ENCODE data around the gene SLC25A39. TPM values are rescaled to one million over a fixed set of nuclear protein-coding genes. Genes with fewer than 3 reads are reported as not detected.
"Not testable (repeated sequence)": the region's sequence is repeated elsewhere in the genome, so short reads cannot be mapped to it uniquely, and the experiment has no call there.

The SLC25A39 gene
- total RNA-seq, 2 donors from 2014 or later: 116 to 132 TPM

DNA sequence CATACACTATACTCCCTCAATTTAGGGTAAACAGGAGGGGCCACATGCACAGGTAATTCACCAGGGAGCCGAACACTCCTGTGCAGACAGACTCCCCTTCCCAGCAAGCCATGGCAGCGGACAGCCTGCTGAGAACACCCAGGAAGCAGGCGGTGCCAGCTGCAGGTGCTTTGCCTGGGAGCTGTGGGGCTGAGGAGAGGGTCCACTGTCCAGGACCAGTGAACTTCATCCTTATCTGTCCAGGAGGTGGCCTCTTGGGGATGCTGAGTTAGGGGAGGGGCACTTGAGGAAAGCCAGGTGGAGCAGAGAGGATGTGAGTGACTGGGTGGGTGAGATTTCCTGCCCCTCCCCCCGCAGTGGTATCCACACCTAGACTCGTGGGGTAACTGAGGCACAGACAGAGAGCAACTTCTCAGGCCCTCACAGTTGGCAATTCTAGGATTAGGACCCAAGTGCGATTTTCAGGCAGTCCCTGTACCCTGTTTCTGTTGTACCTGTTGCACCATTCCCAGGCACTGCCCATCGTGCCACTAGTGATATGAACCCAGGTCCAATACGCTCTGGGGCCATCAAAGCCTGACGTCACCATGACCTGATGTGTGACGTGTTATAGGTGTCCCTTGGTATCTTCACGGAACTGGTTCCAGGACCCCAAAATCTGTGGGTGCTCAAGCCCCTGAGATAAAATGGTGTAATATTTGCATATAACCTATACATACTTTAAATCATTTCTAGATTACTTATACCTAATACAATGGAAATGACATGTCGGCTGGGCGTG is 21.6 kb upstream of the SLC25A39 start:
- H3K9me3 ChIP-seq: no peaks in the 10 kb centered on the region
- H3K27me3 ChIP-seq (replicated peaks; ENCODE audit: insufficient read depth): no peaks in the 10 kb centered on the region
- peak overlapping the region; percentile 79 to 84 for H3K27ac ChIP-seq
- TF ChIP-seq POLR2A (IDR thresholded peaks at IDR 0.05): no peak
- TF ChIP-seq POLR2AphosphoS5 (IDR thresholded peaks at IDR 0.05): no peak
- WGBS: 70% methylated on average over 13 of the region's 13 CpGs
- DNase-seq (ENCODE audit: low spot score): no peak
- intact Hi-C loops (cut with DNase I): loop anchor here (5.0 kb wide), 1 partner anchor 134 kb away; no protein-coding TSS in a partner anchor
- peaks cover under 1 to 4% of the 10 kb centered on the region in 2 donors for H3K36me3 ChIP-seq
- H3K4me1 ChIP-seq (replicated peaks): no peaks in the 10 kb centered on the region
- peak overlapping the region; percentile 76 to 78 for H3K4me3 ChIP-seq

GRCh38 chr17:44345454-44346026 is 20.9 kb upstream of the SLC25A39 start:
- TF ChIP-seq POLR2AphosphoS5 (IDR thresholded peaks at IDR 0.05): no peak
- peak in 3 of 4 experiments; percentile 28 to 42 (median 34) for TF ChIP-seq CTCF (IDR thresholded peaks at IDR 0.05)
- H3K9me3 ChIP-seq: no peaks in the 10 kb centered on the region
- intact Hi-C loops (cut with DNase I): loop anchor here (2.0 to 5.0 kb wide), 2 partner anchors 21 to 133 kb away; partner anchors contain the start of gene SLC25A39
- H3K36me3 ChIP-seq: peaks cover 0 to 4% of the 10 kb centered on the region in 2 donors
- DNase-seq (ENCODE audit: low spot score): peak; percentile 51
- WGBS: under 1% methylated on average over 21 of the region's 21 CpGs
- H3K27ac ChIP-seq: peak overlapping the region; percentile 79 to 84
- H3K27me3 ChIP-seq (replicated peaks; ENCODE audit: insufficient read depth): no peaks in the 10 kb centered on the region
- peak overlapping the region; percentile 76 to 78 for H3K4me3 ChIP-seq
- H3K4me1 ChIP-seq (replicated peaks): no peaks in the 10 kb centered on the region

DNA sequence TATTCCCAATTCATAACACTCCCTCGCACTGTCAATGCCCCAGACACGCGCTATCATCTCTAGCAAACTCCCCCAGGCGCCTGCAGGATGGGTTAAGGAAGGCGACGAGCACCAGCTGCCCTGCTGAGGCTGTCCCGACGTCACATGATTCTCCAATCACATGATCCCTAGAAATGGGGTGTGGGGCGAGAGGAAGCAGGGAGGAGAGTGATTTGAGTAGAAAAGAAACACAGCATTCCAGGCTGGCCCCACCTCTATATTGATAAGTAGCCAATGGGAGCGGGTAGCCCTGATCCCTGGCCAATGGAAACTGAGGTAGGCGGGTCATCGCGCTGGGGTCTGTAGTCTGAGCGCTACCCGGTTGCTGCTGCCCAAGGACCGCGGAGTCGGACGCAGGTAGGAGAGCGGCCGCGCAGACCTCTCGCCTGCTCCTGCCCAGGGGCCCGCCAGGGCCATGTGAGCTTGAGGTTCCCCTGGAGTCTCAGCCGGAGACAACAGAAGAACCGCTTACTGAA is 20.4 kb upstream of the SLC25A39 start, which contains the start of gene GRN:
Gene GRN, plus strand, starts transcription at position 364 of the 515 bp plus-strand sequence. CDS start 3,863 bp downstream, outside the sequence.
- Histone ChIP-seq H3K27ac (peak within 1 kb of the TSS; percentile 79 to 84), H3K27me3 (replicated peaks; ENCODE audit: insufficient read depth) (no peaks in the 10 kb centered on the region), H3K36me3 (peaks cover 0 to 4% of the 10 kb centered on the region in 2 donors), H3K4me3 (peak within 1 kb of the TSS; percentile 76 to 78), H3K4me1 (replicated peaks) (no peaks in the 10 kb centered on the region), H3K9me3 (no peaks in the 10 kb centered on the region)
- TF ChIP-seq CTCF (IDR thresholded peaks at IDR 0.05) (peak in 1 of 4 experiments; percentile 2), POLR2A (IDR thresholded peaks at IDR 0.05) (peak; percentile 85), POLR2AphosphoS5 (IDR thresholded peaks at IDR 0.05) (peak; percentile 99)
- 0% methylated on average over 26 of the region's 26 CpGs for WGBS
- peak; percentile 98 for DNase-seq (ENCODE audit: low spot score)
- intact Hi-C loops (cut with DNase I): loop anchor here (2.0 to 5.0 kb wide), 2 partner anchors 20 to 133 kb away; partner anchors contain the start of gene SLC25A39

GRCh38 chr17:44343510-44344209 is 19.0 kb upstream of the SLC25A39 start:
- no peak for TF ChIP-seq POLR2AphosphoS5 (IDR thresholded peaks at IDR 0.05)
- no peak for TF ChIP-seq CTCF (IDR thresholded peaks at IDR 0.05)
- TF ChIP-seq POLR2A (IDR thresholded peaks at IDR 0.05): no peak
- WGBS: 68% methylated on average over 11 of the region's 11 CpGs
- no peak for DNase-seq (ENCODE audit: low spot score)
- Histone ChIP-seq H3K36me3 (no peaks in the 10 kb centered on the region), H3K27me3 (replicated peaks; ENCODE audit: insufficient read depth) (no peaks in the 10 kb centered on the region), H3K4me1 (replicated peaks) (no peaks in the 10 kb centered on the region), H3K9me3 (no peaks in the 10 kb centered on the region), H3K4me3 (no peak overlapping the region), H3K27ac (no peak overlapping the region)
- intact Hi-C loops (cut with DNase I): loop anchor here (2.0 kb wide), 1 partner anchor 19 kb away; the partner anchor contains the start of gene SLC25A39

GRCh38 chr17:44340553-44340952 is 15.9 kb upstream of the SLC25A39 start:
- H3K9me3 ChIP-seq; H3K27ac ChIP-seq; H3K4me3 ChIP-seq; H3K4me1 ChIP-seq (replicated peaks); H3K36me3 ChIP-seq; H3K27me3 ChIP-seq (replicated peaks; ENCODE audit: insufficient read depth); intact Hi-C loops (cut with DNase I); DNase-seq (ENCODE audit: low spot score): not testable (repeated sequence)
- WGBS: 67% methylated on average over 5 of the region's 5 CpGs
